DOHH2 (cell line): Measurements from ENCODE around the gene GNRHR.

Experiments
- EZH2phosphoT487 ChIP-seq: fragments of 200-600 bp; sonication (generic); IDR thresholded peaks from 2 replicates; pipeline ENCODE4 v1.6.1; 2017; ENCODE audit warnings: borderline replicate concordance, mild to moderate bottlenecking, antibody characterized with exemption, low read length, moderate library complexity, mixed read lengths
- TF ChIP-seq, protein P1 (sequence below): fragments of 200-600 bp; sonication (generic); IDR thresholded peaks from one replicate; pipeline ENCODE4 v1.5.1; 2014; ENCODE audit warnings: antibody characterized with exemption, mild to moderate bottlenecking, low read depth, low read length; ENCODE audit not compliant: poor library complexity, severe bottlenecking

DNA sequence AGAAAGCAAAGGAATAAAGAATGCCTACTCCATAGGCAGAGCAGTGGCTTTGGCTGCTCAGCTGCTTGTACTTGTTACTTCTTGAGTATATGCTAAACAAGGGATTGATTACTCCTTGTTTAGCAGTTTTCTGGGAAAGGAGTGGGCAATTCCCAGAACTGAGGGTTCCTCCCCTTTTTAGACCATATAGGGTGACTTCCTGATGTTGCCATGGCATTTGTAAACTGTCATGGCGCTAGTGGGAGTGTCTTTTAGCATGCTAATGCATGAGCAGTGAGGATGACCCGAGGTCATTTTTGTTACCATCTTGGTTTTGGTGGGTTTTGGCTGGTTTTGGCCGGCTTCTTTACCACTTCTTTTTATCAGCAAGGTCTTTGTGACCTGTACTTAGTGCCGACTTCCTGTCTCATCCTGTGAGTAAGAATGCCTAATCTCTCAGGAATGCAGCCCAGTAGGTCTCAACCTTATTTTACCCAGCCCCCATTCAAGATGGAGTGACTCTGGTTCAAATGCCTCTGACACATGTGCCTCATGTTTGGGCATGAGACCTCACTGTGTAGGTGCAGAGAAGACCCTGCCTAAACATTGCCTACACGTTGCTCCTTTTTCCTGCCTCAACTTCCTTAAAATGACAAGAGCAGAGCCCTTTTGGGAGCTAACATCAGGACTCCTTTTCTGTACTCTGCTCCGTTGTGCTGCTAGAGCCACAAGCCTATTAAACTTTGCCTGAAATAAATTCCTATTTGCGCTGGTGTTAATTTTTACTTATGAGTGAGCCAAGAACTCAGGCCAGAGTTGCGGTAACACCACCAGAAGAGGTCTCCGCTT, 32.2 kb downstream of the GNRHR start:
- TF ChIP-seq, protein P1, sequence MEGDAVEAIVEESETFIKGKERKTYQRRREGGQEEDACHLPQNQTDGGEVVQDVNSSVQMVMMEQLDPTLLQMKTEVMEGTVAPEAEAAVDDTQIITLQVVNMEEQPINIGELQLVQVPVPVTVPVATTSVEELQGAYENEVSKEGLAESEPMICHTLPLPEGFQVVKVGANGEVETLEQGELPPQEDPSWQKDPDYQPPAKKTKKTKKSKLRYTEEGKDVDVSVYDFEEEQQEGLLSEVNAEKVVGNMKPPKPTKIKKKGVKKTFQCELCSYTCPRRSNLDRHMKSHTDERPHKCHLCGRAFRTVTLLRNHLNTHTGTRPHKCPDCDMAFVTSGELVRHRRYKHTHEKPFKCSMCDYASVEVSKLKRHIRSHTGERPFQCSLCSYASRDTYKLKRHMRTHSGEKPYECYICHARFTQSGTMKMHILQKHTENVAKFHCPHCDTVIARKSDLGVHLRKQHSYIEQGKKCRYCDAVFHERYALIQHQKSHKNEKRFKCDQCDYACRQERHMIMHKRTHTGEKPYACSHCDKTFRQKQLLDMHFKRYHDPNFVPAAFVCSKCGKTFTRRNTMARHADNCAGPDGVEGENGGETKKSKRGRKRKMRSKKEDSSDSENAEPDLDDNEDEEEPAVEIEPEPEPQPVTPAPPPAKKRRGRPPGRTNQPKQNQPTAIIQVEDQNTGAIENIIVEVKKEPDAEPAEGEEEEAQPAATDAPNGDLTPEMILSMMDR, result no peak
- no peak for TF ChIP-seq EZH2phosphoT487
